Astrocyte of the spinal cord (primary cell): ENCODE results near the gene FOXL2.
A peak's percentile ranks its signal among the peaks of the same experiment; 100 is the strongest.

ENCODE experiments used
- DNase-seq: peaks from one replicate; pipeline ENCODE4 v3.0.0; 2011; ENCODE audit warnings: low read depth, low spot score
- H3K4me3 ChIP-seq: 2 replicates; pipeline ENCODE4 v1.5.1; 2011; ENCODE audit warnings: low read depth, mild to moderate bottlenecking, low read length, moderate library complexity
- CTCF ChIP-seq: IDR thresholded peaks from 2 replicates; pipeline ENCODE4 v1.5.1; 2012; ENCODE audit warnings: low read depth, mild to moderate bottlenecking, low read length, inconsistent platforms
- in situ Hi-C: cut with HindIII; loops from 2 replicates; pipeline ENCODE4 v1.10.0; 2017; ENCODE audit warnings: low sequenced_read_pairs

The FOXL2 gene

GRCh38 chr3:138943724-138944653 is 2.9 kb downstream of the FOXL2 start:
- in situ Hi-C loops = loop anchor here (10.0 kb wide), 1 partner anchor 401 kb away; the partner anchor contains the start of gene MRPS22
- H3K4me3 ChIP-seq = peak overlapping the region; percentile 40
- no peak for TF ChIP-seq CTCF
- DNase-seq = peak; percentile 66

GRCh38 chr3:138942861-138943623 is 3.9 kb downstream of the FOXL2 start:
- peak; percentile 17 for TF ChIP-seq CTCF
- DNase-seq = no peak
- H3K4me3 ChIP-seq = peak overlapping the region; percentile 40
- in situ Hi-C loops = loop anchor here (10.0 kb wide), 1 partner anchor 402 kb away; the partner anchor contains the start of gene MRPS22

- in situ Hi-C loops = loop anchor here (10.0 kb wide), 1 partner anchor 403 kb away; the partner anchor contains the start of gene MRPS22
- no peak for DNase-seq
- no peak overlapping the region for H3K4me3 ChIP-seq
- no peak for TF ChIP-seq CTCF
These were observed 4.7 kb downstream of the FOXL2 start for GRCh38 chr3:138942271-138942670.

GRCh38 chr3:138941259-138941885 is 5.6 kb downstream of the FOXL2 start:
- DNase-seq = peak; percentile 36
- TF ChIP-seq CTCF = peak; percentile 72
- in situ Hi-C loops = loop anchor here (10.0 kb wide), 1 partner anchor 403 kb away; the partner anchor contains the start of gene MRPS22
- no peak overlapping the region for H3K4me3 ChIP-seq

GRCh38 chr3:138940446-138940845 is 6.5 kb downstream of the FOXL2 start:
- no peak for DNase-seq
- in situ Hi-C loops = loop anchor here (10.0 kb wide), 1 partner anchor 404 kb away; the partner anchor contains the start of gene MRPS22
- TF ChIP-seq CTCF = no peak
- no peak overlapping the region for H3K4me3 ChIP-seq
